Neural progenitor cell (in vitro differentiated cells): ENCODE data around the gene TFCP2L1.

Experiments
- EZH2 ChIP-seq: fragments of 200-600 bp; sonication (generic); IDR thresholded peaks from 2 replicates; pipeline ENCODE4 v1.6.1; 2017; ENCODE audit warnings: antibody characterized with exemption, mild to moderate bottlenecking, moderate library complexity
- EZH2phosphoT487 ChIP-seq: fragments of 200-600 bp; sonication (generic); IDR thresholded peaks from 2 replicates; pipeline ENCODE4 v1.6.1; 2017; ENCODE audit warnings: antibody characterized with exemption
- TF ChIP-seq, protein P1 (sequence below): fragments of 200-600 bp; sonication (generic); IDR thresholded peaks from 2 replicates; pipeline ENCODE4 v1.5.1; 2017; ENCODE audit warnings: antibody characterized with exemption, mild to moderate bottlenecking

DNA sequence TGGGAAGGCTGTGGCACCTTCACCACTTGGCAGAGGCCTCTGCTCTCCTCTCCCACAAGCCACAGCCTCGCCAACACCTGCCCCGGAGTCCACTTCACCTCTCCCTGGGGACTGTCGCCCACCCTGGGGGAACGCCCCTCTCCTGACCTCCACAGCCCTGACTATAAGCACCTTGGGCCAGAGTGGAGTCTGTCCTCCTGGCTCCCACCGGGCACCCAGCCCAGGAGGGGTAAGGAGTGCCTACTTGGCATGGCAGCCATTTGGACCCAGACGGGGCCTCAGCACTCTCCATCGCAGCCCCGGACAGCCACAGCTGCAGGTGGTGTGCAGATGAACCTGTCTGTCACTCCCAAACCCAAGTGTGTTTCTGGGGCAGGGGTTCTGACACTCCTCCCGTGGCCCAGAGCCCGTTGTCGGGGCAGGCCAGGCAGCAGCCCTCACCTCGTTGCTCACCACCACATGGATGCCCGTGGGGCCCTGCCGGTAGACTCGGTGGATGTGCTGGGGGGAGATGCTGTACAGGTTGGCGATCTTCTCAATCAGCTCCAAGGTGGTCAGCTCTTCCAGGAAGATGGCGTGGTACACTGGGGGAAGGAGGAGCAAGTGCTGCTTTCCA, 53.5 kb downstream of the TFCP2L1 start:
- TF ChIP-seq, protein P1, sequence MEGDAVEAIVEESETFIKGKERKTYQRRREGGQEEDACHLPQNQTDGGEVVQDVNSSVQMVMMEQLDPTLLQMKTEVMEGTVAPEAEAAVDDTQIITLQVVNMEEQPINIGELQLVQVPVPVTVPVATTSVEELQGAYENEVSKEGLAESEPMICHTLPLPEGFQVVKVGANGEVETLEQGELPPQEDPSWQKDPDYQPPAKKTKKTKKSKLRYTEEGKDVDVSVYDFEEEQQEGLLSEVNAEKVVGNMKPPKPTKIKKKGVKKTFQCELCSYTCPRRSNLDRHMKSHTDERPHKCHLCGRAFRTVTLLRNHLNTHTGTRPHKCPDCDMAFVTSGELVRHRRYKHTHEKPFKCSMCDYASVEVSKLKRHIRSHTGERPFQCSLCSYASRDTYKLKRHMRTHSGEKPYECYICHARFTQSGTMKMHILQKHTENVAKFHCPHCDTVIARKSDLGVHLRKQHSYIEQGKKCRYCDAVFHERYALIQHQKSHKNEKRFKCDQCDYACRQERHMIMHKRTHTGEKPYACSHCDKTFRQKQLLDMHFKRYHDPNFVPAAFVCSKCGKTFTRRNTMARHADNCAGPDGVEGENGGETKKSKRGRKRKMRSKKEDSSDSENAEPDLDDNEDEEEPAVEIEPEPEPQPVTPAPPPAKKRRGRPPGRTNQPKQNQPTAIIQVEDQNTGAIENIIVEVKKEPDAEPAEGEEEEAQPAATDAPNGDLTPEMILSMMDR = no peak
- no peak for TF ChIP-seq EZH2
- no peak for TF ChIP-seq EZH2phosphoT487
